Tibial nerve (tissue), 3 donors: ENCODE measurements around the gene PLCL2.

Experiments
- CTCF ChIP-seq, 5 experiments: fragments of 200-600 bp in 3 of 5; fragments of 450-650 bp in 2 of 5; sonication (generic) in 3 of 5; IDR thresholded peaks; one replicate each; pipeline ENCODE4 v1.5.1; 2016 to 2019; ENCODE audit warnings: antibody characterized with exemption in 5 of 5, mild to moderate bottlenecking in 3 of 5, moderate library complexity in 2 of 5
- POLR2A ChIP-seq, 2 donors: fragments of 450-650 bp; IDR thresholded peaks; one replicate each; pipeline ENCODE4 v1.6.1; 2017; ENCODE audit warnings: antibody characterized with exemption in 2 of 2, mild to moderate bottlenecking in 2 of 2, moderate library complexity in 2 of 2

DNA sequence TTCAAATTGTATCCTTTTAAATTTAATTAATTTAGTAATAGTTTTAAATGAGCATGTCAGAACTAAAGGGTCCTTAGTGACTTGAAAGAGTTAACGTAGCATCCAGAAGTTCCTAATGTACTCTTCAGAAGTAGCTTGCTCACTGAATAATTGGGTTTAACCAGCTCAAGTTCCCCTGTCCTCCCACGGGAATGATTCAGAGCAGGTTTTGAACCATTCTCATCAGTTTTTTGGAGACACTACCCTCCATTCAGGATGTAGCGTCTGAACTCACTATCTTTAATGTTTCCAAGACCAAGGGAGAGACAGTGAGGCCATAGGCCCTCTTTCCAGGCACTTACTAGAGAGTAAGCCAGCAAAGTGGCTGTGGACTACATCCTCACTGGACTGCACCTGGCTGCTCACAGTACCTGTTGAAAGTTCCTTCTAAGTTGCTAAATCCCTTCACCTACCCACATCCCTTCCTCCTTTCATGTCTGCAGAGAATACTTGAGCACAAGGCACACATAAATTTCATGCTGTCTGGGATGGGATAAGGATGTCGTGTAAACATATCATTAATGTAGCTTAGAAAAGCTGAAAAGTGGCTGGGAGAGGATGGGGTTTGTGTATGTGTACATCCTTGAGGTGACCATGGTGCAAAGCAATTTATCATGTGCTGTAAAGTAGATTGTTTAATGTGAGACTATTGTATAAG lies 146.3 kb downstream of the PLCL2 start:
- TF ChIP-seq POLR2A (IDR thresholded peaks at IDR 0.05) (no peak), CTCF (IDR thresholded peaks at IDR 0.05) (no peak)
